GM23338 (cell line): ENCODE measurements around the gene PNPO. TPM values are rescaled to one million over a fixed set of nuclear protein-coding genes. Genes with fewer than 3 reads are reported as not detected.
A peak's percentile ranks its signal among the peaks of the same experiment; 100 is the strongest.

ENCODE experiments used
- ATAC-seq: fragments of 200-7000 bp; cut with Tn5 transposase; 3 replicates; pipeline ENCODE4 v1.9.1; 2020
- DNase-seq: peaks from one replicate; pipeline ENCODE4 v3.0.0-alpha.2; 2015; ENCODE audit warnings: low spot score
- H2AFZ ChIP-seq: fragments of 200-600 bp; sonication (generic); 2 replicates; pipeline ENCODE4 v1.8.0; 2016; ENCODE audit warnings: antibody characterized with exemption, mild to moderate bottlenecking, moderate library complexity
- H3F3A ChIP-seq: fragments of 200-600 bp; sonication (generic); replicated peaks from 2 replicates; pipeline ENCODE4 v1.8.0; 2017; ENCODE audit warnings: antibody characterized with exemption, mixed run types, low read depth
- H3K27ac ChIP-seq: fragments of 200-600 bp; sonication (generic); 2 replicates; pipeline ENCODE4 v1.6.1; 2016; ENCODE audit warnings: low read depth
- H3K27me3 ChIP-seq: fragments of 200-600 bp; sonication (generic); 2 replicates; pipeline ENCODE4 v1.8.0; 2016; ENCODE audit warnings: mild to moderate bottlenecking, mixed run types, moderate library complexity; ENCODE audit not compliant: insufficient read depth
- H3K36me3 ChIP-seq: fragments of 200-600 bp; sonication (generic); 2 replicates; pipeline ENCODE4 v1.8.0; 2016; ENCODE audit warnings: mild to moderate bottlenecking; ENCODE audit not compliant: insufficient read depth
- H3K4me1 ChIP-seq: fragments of 200-600 bp; sonication (generic); 2 replicates; pipeline ENCODE4 v1.8.0; 2016; ENCODE audit warnings: mild to moderate bottlenecking, moderate library complexity; ENCODE audit not compliant: insufficient read depth
- H3K4me2 ChIP-seq: fragments of 200-600 bp; sonication (generic); 2 replicates; pipeline ENCODE4 v1.7.1; 2017; ENCODE audit warnings: mixed run types
- H3K4me3 ChIP-seq: fragments of 200-600 bp; sonication (generic); 2 replicates; pipeline ENCODE4 v1.6.1; 2016; ENCODE audit warnings: mixed run types
- H3K79me2 ChIP-seq: fragments of 200-600 bp; sonication (generic); replicated peaks from 2 replicates; pipeline ENCODE4 v1.8.0; 2017; ENCODE audit warnings: mild to moderate bottlenecking; ENCODE audit not compliant: insufficient read depth
- H3K9me2 ChIP-seq: fragments of 200-600 bp; sonication (generic); 2 replicates; pipeline ENCODE4 v1.8.0; 2017; ENCODE audit not compliant: insufficient read depth
- H4K20me1 ChIP-seq: fragments of 200-600 bp; sonication (generic); replicated peaks from 2 replicates; pipeline ENCODE4 v1.8.0; 2017; ENCODE audit warnings: mild to moderate bottlenecking; ENCODE audit not compliant: insufficient read depth
- H3K27ac Mint-ChIP-seq: 2 replicates; pipeline ENCODE4 v1.8.0; 2020; ENCODE audit warnings: inconsistent platforms, mild to moderate bottlenecking, moderate library complexity, mixed read lengths
- H3K27me3 Mint-ChIP-seq: 3 replicates; pipeline ENCODE4 v1.8.0; 2022; ENCODE audit warnings: low read depth, mild to moderate bottlenecking, moderate library complexity, mixed read lengths, inconsistent platforms; ENCODE audit not compliant: insufficient read depth, poor library complexity
- H3K36me3 Mint-ChIP-seq: 3 replicates; pipeline ENCODE4 v1.8.0; 2021; ENCODE audit warnings: low read depth, mild to moderate bottlenecking, inconsistent platforms, moderate library complexity, mixed read lengths
- H3K4me1 Mint-ChIP-seq: 3 replicates; pipeline ENCODE4 v1.8.0; 2020; ENCODE audit warnings: mild to moderate bottlenecking, inconsistent platforms, mixed read lengths
- H3K4me3 Mint-ChIP-seq: 3 replicates; pipeline ENCODE4 v1.8.0; 2021; ENCODE audit warnings: moderate library complexity, mild to moderate bottlenecking, inconsistent platforms, mixed read lengths
- H3K9me3 Mint-ChIP-seq: 3 replicates; pipeline ENCODE4 v1.8.0; 2020; ENCODE audit warnings: moderate library complexity, mild to moderate bottlenecking, inconsistent platforms, mixed read lengths
- EZH2phosphoT487 ChIP-seq: fragments of 200-600 bp; sonication (generic); IDR thresholded peaks from one replicate; pipeline ENCODE4 v1.8.1; 2018; ENCODE audit warnings: antibody characterized with exemption; ENCODE audit not compliant: unreplicated experiment
- REST ChIP-seq: IDR thresholded peaks from one replicate; pipeline ENCODE4 v1.6.1; 2018; ENCODE audit warnings: antibody characterized with exemption; ENCODE audit not compliant: unreplicated experiment
- STAT1 ChIP-seq: IDR thresholded peaks from one replicate; pipeline ENCODE4 v1.6.1; 2016; ENCODE audit warnings: antibody characterized with exemption; ENCODE audit not compliant: unreplicated experiment
- ZNF462 ChIP-seq: fragments of 250-450 bp; sonication (Bioruptor Pico); IDR thresholded peaks from 2 replicates; pipeline ENCODE4 v1.5.0; 2020; ENCODE audit warnings: mild to moderate bottlenecking, moderate library complexity
- polyA plus RNA-seq: library from polyadenylated mRNA; unstranded; fragments of >200 nt; fragmentation: Nextera tagmentation; extraction: Ambion mirVana; gene quantifications from 2 replicates; pipeline ENCODE4 v1.2.1, GENCODE V29; 2016
- total RNA-seq: library from RNA; depleted of rRNA; stranded (reverse); fragments of >200 nt; shearing (Covaris generic); gene quantifications from 2 replicates; pipeline ENCODE4 v1.2.3, GENCODE V29; 2014

The PNPO gene
- total and polyA plus RNA-seq, 2 experiments from 2014 or later = 5.0 to 12.7 TPM

- Histone ChIP-seq H4K20me1 (no peaks in the 10 kb centered on the region), H3K27ac (no peak within 1 kb of the TSS), H3K4me3 (peak within 1 kb of the TSS; percentile 44), H2AFZ (peak within 1 kb of the TSS; percentile 95), H3K4me1 (peaks cover 21% of the 10 kb centered on the region), H3K4me2 (peak within 1 kb of the TSS; percentile 77), H3K36me3 (no peaks in the 10 kb centered on the region), H3K27me3 (no peaks in the 10 kb centered on the region), H3F3A (no peaks in the 10 kb centered on the region), H3K79me2 (no peaks in the 10 kb centered on the region), H3K9me2 (no peaks in the 10 kb centered on the region)
- Mint-ChIP-seq H3K4me3 (peak within 1 kb of the TSS; percentile 63; the same call in 2 of the 3 replicates), H3K27ac (no peak within 1 kb of the TSS), H3K27me3 (peaks cover 5% of the 10 kb centered on the region), H3K4me1 (peaks cover 36% of the 10 kb centered on the region), H3K36me3 (no peaks in the 10 kb centered on the region; the same call in 2 of the 3 replicates), H3K9me3 (peaks cover under 1% of the 10 kb centered on the region; the same call in 1 of the 3 replicates)
- no peak for TF ChIP-seq REST
- TF ChIP-seq STAT1 = no peak
- no peak for TF ChIP-seq EZH2phosphoT487
- TF ChIP-seq ZNF462 (CRISPR knock-in tag) = no peak
- peak; percentile 81 for DNase-seq
- peak; percentile 87 for ATAC-seq
Observed at GRCh38 chr17:47957591-47958490, 16.5 kb downstream of the PNPO start, which contains the start of gene PRR15L. Gene PRR15L (minus strand): TSS chr17:47957883. CDS start chr17:47953234, 4,649 bp downstream.
